ENCODE measurements around the gene SLC35C1.
A peak's percentile ranks its signal among the peaks of the same experiment; 100 is the strongest.

Gene SLC35C1

DNA sequence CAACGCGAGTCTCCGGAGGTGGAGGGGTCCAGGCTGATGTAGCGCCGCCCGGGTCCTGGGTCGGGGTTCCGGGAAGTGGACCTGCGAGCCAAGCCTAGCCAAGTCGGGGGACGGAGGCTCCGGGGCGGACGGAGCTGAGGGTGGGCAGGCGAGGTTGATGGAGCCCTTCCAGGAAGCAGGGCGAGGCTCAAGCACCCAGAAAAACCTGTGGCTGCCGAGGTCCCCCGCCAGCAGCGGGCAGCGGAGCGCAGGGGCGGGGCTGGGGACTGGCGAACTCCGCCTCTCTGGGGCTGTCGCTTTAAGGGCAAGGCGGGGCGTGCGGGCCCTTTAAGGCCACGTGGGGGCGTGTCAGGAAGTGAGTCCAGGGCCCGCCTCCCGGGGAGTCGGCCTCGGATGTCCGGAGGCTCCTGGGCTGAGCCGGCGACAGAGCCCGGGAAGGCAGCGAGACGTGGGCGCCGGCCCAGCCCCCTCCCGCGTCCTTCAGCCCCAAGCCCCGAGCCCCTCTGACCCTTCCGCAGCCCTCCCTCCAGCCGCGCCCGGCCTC is at the start of gene SLC35C1:
SLC35C1 (plus strand) TSS at position 389 of the 544 bp plus-strand sequence. CDS start 653 bp downstream, outside the sequence.
- DNase-seq (ENCODE audit: low spot score): peak; percentile 98

DNA sequence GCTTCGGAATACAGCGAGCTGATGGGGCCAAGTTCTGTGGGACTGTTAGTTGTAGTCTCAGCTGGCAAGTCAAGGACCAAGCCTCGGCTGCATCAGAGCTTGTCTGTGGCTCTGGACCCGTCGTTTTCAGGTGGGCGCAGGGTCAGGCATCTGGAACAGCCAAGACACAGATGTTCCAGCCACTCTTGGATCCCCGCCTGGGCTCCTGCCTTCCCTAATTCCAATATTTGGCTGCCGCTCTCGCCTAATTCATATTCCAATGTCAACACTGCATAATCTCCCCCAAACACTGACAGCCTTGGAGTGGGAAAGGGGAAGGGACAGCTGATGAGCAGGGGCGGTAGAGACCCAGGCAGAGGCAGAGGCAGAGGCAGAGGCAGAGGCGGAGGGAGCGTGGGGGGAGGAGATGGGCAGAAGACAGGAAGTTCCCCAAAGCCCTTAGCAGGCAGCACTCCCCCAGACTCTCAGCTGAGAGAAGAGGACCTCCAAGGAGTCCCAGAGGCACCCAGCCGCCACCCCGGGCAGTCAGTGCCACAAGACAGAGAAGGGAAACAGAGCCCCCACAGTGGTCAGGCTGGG is 49.6 kb upstream of the SLC35C1 start:
- DNase-seq (ENCODE audit: low spot score): no peak

DNA sequence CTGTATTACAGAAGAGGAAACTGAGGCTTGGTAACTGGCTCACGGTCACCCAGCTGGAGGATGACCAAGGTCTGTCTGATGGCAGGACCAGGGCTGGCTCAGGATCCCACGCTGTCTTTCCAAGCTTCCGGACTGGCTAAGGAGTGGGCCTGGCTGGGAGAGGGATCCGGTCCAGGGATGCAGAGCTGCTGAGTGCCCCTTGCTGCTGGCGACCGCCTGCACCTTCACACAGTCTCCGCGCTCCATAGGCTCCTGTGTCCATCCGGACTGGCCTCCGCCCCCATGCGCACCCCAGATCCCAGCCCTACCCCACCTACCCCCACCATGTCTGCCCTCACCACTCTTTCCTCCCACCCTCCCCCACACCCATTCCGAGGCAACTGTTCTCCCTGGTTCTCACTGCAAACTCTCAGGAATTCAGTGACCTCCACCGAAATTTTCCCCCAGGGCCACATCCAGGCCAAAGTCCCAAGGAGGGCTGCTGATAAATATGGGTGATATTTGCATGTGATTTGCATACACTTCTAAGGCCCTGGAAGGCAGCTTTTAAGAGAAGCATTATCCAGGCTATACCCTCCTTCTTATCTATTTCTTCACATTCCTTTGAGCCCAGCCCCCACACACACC is 48.5 kb upstream of the SLC35C1 start:
- DNase-seq (ENCODE audit: low spot score): no peak

DNA sequence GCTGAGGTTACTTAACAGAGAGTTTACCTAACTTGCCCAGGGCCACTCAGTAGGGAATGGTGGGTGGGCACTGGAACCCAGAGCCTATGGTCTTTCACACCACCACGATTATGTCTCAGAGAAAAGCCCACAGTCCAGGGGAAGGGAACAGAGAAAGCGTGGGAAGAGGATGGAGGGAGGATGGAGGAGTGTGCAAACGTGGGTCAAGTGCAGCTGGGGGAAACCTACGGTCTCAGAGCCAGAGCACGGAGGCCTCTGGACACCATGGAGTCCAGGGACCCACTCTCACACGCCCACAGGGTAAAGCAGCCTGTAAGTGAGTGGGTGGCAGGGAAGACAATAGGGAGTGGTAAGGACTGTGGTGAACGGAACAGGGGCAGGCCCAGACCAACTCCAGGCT is 47.3 kb upstream of the SLC35C1 start:
- DNase-seq (ENCODE audit: low spot score): no peak

DNA sequence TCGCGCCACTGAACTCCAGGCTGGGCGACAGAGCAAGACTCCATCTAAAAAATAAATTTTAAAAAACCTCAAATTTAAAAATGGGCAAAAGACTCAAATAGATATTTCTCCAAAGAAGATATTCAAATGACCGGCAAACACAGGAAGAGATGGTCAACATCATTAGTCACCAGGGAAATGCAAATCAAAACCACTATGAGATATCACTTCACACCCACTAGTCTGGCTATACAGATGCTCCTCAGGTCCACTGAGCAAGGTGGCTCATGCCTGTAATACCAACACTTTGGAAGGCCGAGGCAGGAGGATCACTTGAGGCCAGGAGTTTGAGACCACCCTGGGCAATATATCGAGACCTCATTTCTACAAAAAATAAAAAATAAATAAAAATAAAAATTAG is 43.3 kb upstream of the SLC35C1 start:
- DNase-seq (ENCODE audit: low spot score): no peak

DNA sequence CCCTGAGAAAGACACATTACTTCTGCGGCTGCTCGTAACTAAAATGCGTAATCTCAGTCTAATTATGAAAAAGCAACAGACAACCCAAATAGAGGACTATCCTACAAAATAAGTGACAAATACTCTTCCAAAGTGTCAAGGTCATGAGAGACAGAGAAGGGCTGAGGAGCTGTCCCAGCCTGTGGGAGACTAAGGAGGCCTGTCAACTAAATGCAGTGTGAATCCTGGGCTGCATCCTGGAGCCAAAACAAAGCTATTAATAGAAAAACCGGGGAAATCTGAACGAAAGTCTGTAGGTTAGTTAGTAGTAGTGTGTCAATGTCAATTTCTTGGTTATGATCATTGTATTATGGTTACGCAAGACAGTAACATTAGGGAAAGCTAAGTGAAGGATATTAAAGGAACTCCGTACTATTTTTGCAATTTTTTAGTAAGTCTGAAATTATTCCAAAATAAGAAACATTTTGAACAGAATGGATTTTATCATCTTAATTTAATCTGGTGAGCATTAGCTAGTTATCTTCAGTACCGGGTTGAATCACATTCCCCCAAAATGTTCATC is 39.8 kb upstream of the SLC35C1 start:
- no peak for DNase-seq (ENCODE audit: low spot score)

DNA sequence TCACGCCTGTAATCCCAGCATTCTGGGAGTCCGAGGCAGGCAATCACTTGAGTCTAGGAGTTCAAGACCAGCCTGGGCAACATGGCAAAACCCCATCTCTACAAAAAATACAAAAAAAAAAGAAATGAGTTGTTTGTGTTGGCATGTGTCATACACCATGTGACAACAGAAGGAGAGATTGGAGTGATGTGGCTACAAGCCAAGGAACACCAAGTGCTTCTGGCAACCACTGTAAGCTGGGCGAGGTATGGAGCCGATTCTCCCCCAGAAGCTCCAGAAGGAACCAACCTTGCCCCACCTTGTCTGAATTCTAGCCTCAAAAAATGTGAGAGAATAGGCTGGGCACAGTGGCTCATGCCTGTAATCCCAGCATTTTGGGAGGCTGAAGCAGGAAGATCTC is 39.1 kb upstream of the SLC35C1 start:
- DNase-seq (ENCODE audit: low spot score): no peak

DNA sequence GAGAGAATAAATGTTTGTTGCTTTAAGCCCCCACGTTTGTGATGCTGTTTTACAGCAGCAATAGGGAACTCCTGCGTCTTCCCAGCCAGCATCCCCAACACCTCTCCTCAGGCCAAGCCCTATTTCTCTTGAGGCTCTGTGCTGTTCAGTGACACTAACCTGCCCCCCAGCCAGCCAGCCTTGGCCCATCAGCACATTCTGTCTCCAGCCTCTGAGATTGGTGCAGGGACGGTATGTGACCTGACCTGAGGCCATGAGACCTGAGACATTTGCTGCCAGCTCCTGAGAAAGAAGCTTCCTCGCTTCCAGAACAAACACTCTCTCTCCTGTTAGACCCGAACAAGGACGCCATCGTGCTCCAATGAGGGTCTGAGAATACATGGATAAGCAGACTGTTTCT is 38.5 kb upstream of the SLC35C1 start:
- no peak for DNase-seq (ENCODE audit: low spot score)

DNA sequence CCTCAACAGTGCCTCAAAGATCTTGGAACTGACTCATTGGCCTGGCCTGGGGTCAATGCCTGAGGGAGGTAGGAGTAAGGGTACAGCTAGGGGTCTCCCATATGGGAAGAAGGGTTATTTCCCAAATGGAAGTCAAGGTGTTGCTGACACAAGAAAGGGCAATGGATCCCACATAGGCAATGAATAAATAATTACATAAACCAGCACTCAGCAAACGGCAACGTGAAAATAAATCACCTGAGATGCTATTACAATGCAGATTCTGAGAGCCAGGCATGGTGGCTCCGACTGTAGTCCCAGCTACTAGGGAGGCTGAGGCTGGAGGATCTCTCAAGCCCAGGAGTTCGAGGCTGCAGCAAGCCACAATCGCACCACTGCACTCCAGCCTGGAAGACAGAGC is 36.5 kb upstream of the SLC35C1 start:
- DNase-seq (ENCODE audit: low spot score): no peak

DNA sequence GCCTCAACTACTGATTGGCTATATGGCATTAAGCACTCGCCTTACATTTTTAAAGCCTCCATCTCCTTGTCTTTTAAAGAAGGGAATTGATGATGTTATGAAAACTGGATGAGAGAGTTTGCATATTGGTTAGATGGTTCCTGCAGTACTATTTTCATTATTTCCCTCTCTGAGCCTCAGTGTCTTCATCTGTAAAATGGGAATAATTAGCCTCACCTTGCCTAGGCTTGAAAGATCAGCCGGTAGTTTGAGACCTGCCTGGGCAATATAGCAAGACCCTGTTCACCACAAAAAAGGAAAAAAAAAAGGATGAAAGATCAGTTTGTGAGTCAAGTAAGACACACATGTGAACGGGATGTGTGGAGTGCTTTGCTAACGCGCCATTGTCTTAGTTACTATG is 35.0 kb upstream of the SLC35C1 start:
- DNase-seq (ENCODE audit: low spot score): no peak

DNA sequence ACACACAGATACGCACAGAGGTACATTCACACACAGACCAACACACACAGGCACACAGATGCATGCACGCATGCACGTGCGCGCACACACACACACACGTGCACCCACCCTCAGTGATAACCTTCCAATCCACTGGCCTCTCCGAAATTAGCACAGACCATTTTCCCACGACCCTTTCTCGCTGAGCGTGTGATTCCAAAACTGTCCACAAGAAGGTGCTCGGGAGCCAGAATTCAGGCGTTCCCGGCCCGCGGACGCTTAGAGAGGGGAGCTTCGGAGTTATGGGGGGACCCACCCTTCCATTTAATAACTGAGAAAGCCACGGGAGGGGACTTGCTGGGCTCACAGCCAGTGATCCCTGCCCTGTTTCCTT is 33.8 kb upstream of the SLC35C1 start:
- peak; percentile 66 for DNase-seq (ENCODE audit: low spot score)

DNA sequence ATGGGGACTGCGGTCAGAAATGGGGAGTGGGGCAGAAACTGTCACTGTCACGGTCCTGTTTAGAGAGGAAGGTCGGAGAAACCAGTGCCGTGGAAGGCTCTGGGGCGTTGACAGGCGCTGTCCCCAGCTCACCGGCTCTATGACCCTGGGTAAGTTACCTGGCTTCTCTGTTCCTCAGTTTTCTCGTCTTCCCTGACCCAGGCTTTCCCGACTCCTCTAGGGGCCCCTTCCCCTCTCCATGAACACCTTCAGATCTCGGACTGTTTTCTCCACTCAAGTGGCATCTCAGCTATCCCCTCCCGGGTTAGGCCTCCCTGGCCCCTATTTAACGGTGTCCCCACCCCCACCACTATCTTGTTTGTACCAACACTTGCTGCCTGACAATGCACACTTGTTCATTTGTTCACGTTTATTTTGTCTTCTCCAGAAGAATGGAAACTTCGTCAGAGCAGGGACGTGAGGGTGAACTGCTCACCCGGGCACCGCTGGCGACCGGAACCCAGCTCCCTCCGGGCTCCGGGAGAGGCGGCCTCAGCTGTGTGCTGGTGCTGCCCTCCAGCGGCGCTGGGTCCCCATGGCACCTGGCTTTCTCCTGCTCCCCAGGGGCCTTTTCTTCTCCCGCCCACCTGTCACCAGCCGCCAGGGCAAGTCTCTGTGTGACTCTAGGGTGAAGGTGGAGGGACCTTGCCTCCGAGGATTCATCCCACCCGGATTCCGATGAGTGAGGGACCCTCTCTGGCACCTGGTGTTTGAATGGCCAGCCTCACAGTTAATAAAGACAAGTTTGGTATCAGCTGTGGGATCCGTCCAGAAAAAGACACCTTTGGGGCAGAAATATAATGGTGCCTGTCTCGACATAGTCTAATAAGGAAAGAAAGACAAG is 33.1 kb upstream of the SLC35C1 start:
- DNase-seq (ENCODE audit: low spot score): peak; percentile 66

DNA sequence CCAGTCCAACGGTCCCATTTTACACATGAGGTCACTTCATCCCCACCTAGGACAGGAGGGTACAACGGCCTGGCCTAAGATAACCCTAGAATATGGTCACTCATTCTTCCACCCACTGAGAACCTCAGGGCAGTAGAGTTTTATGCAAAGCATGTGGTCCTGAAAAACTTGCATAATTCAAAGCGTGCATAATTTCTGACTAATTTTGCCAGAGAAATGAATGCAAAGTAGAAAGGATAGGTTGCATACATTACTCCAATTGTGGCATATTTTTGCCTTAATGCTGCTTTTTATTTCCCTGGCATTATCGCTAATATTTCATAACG is 32.5 kb upstream of the SLC35C1 start:
- DNase-seq (ENCODE audit: low spot score): no peak

DNA sequence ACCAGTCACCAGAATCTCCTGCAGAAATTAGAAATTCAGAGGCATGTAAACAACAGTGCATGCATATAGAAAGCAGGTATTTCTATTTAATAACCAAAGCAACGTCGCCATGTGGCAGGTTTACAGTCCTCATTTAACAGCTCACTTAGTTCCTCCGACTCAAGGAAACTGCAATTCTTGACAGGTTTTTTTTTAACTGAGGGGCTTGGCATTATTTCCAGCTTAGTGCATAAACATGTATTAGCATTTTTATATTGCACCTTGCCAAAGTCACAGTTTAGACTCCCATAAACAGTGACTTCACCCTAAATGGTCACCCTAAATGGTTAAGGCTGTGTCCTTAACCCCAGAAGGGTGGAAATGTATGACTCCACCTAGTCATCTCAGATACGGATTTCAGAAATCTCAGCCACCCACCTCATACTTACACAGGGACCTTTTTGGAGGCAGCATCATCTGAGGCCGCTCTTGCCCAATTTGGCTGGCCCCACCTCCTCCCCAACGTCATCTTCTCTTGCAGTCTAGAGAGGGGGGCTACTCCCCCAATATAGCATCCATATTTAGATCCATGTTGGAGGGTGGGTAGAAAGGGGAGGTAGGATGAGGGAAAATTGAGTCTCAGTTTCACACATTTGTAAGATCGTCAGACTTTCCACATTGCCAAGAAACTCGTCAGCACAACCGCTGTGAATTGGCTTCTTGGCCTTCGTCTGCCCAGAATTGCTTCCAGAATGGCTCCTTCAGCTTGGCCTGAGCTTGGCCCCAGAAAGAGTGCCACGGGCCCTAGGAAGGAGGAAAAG is 31.8 kb upstream of the SLC35C1 start:
- DNase-seq (ENCODE audit: low spot score): no peak

DNA sequence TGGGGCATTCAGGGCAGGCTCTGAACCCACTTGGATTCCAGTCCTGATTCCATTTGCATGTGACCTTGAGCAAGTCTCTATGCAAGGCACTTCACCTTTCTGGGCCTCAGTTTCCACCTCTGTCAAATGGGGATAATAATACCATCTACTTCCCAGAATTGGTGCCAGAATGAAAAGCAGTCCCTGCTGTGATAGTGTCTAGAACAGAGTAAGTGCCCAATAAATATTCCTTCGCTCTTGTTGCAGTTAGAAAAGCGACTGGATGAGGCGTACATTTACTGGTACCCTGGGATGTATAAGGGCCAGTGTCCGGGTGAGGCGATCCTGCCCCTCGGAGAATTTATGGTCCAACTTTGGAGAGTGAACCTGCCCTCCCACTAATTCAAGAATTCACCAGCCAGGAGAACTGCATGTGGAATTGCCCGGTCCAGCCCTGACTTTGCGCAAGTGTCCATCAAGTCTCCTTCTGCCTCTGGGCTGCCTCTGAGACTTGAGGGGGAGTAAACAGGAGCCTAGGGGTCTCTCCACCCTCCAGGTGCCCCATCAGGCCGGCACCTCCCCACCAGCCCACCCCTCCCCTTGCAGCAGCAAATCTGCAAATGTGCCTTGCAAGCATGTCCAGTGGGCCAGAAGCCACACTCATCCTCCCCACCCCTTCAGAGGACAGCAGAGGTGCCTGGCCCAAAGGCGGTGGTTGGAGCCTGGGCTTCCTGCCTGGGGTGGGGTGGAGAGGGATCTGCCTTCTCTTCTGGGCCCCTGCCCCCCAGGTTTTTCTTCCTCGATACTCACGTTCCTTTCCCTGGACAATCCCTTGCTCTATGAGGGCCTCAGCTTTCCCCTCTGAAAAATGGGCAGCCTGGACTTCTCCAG is 30.9 kb upstream of the SLC35C1 start:
- DNase-seq (ENCODE audit: low spot score): no peak

DNA sequence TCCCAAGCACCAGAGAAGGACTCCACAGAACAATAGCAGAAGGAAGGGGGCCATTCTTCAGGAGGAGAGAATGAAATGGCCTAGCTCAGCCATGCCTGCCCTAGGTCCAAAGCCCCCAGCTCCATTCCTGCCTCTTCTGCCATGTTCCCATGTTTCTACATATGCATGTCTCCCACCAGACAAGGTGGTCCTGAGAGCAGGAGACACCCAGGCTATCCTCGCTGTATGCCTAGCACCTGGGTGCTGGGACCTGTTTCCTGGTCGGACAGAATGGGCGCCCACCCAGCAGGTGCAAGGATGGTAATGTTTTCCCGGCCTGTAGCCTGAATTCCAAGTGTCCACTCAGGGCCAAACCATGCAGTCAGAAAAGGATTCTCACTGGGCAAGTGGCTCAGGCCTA is 30.2 kb upstream of the SLC35C1 start:
- no peak for DNase-seq (ENCODE audit: low spot score)

DNA sequence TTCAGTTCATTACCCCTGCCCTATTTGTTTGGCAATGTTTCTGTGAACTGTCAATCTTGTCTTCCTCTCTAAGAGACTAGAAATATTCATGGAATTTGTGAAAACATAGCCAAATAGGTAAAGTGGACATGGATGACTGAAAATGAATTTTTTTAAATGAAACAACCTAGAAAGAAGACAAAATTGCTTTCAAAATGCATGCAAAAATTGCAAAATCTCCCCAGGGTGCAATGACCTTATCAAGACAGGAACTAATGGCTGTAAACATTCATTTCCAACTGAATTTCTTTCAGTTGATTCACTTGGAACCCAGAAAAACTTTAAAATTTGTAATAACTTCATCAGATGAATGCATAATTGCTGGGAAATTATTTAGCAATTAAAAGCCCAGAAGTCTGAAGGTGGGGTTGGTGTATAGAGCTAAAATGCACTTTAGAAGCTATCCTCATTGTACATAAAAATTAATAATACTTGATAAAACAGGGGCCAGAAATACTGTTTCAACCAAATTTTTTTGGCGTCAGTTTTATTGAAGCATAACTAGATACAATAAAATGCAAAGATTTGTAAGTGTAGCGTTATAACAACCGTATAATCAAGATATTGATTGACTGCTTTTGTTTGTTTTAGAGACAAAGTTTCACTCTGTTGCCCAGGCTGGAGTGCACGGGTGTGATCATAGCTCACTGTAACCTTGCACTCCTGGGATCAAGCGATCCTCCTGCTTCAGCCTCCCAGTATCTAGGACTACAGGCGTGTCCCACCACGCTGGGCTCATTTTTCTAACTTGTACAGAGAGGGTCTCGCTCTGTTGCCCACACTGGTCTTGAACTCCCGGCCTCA is 27.6 kb upstream of the SLC35C1 start:
- DNase-seq (ENCODE audit: low spot score): no peak

DNA sequence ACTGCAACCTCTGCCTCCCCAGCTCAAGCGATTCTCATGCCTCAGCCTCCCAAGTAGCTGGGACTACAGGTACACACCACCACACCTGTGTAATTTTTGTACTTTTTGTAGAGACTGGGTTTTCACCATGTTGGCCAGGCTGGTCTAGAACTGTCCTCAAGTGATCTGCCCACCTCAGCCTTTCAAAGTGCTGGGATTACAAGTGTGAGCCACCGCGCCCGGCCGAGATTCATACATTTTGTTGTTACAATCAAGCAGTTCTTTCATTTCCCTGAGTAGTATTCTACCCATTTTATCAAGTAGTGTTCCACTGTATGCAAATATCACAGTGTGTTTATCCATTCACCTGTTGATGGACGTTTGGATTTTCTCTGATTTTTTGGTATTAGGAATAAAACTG is 26.6 kb upstream of the SLC35C1 start:
- DNase-seq (ENCODE audit: low spot score): no peak

DNA sequence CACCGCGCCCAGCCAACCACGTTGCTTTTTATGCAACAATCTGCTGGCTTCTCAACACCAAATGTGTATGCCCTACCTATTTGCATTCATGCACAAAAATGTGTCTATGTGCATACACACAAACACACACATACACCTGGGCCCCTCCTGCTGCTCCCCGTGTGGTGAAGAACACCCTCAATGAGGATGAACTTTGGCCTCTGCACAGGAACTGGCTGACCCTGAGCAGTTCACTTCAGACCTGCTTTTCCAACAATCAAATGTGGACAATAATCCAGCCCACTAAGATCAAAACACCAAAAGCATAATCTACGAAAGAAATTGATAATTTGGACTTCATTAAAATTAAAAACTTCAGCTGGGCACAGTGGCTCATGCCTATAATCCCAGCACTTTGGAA is 25.3 kb upstream of the SLC35C1 start:
- no peak for DNase-seq (ENCODE audit: low spot score)

DNA sequence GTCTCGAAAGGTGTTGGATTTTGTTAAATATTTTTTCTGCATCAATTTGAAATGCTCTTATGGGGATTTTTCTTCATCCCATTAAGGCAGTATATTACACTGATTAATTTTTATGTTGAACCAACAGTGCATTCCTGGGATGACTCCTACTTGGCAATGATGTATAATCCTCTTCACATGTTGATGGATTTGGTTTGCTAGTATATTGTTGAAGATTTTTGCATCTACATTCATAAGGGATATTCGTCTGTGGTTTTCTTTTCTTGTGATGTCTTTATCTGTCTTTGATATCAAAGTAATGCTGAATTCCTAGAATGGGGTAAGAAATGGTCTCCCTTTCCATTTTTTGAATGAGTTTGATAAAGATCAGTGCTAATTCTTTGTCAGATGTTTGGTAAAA is 18.7 kb upstream of the SLC35C1 start:
- DNase-seq (ENCODE audit: low spot score): no peak

Measured in hematopoietic multipotent progenitor cell treated with erythropoietin and hydrocortisone succinate and interleukin-3 and kit ligand, for 15 days (in vitro differentiated cells).